HL-60 (cell line): ENCODE measurements around the gene BTBD9.

Experiments
- POLR2AphosphoS5 ChIP-seq: IDR thresholded peaks from 2 replicates; pipeline ENCODE4 v1.6.1; 2012; ENCODE audit warnings: low read depth
- TF ChIP-seq, protein P1 (sequence below): IDR thresholded peaks from one replicate; pipeline ENCODE4 v1.5.1; 2011; ENCODE audit warnings: low read length, control low read depth, inconsistent platforms; ENCODE audit not compliant: insufficient read depth

DNA sequence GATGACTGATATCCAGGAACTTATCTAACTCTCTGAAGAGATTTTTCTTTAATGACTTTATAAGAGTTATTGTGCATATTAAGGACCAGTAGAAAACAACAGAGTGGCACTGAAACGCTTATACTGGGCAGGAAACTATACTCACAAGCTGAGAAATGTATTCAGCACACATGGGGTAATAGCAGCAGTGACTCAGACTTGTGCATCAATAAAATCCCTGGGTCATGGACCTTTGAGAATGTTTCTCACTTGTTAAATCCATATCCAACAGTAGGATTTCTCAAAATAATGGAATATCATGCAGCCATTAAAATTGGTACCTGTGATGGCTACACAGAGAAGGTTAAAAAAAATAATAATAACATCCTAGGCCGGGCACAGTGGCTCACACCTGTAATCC is 219.5 kb downstream of the BTBD9 start:
- TF ChIP-seq, protein P1, sequence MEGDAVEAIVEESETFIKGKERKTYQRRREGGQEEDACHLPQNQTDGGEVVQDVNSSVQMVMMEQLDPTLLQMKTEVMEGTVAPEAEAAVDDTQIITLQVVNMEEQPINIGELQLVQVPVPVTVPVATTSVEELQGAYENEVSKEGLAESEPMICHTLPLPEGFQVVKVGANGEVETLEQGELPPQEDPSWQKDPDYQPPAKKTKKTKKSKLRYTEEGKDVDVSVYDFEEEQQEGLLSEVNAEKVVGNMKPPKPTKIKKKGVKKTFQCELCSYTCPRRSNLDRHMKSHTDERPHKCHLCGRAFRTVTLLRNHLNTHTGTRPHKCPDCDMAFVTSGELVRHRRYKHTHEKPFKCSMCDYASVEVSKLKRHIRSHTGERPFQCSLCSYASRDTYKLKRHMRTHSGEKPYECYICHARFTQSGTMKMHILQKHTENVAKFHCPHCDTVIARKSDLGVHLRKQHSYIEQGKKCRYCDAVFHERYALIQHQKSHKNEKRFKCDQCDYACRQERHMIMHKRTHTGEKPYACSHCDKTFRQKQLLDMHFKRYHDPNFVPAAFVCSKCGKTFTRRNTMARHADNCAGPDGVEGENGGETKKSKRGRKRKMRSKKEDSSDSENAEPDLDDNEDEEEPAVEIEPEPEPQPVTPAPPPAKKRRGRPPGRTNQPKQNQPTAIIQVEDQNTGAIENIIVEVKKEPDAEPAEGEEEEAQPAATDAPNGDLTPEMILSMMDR: no peak
- no peak for TF ChIP-seq POLR2AphosphoS5
